Measurements from ENCODE around the gene SFXN2. TPM values are rescaled to one million over a fixed set of nuclear protein-coding genes. Genes with fewer than 3 reads are reported as not detected.
A peak's percentile ranks its signal among the peaks of the same experiment; 100 is the strongest.

Gene SFXN2
- total RNA-seq, 2 donors from 2014 or later: 30.5 to 32.9 TPM

- TF ChIP-seq CTCF (conservative IDR thresholded peaks at IDR 0.05): no peak
- no peak for DNase-seq
- Mint-ChIP-seq H3K27ac (peak overlapping the region; percentile 35), H3K4me3 (no peak overlapping the region), H3K9me3 (no peaks in the 10 kb centered on the region), H3K27me3 (ENCODE audit: insufficient read depth) (no peaks in the 10 kb centered on the region), H3K36me3 (ENCODE audit: low read depth) (peaks cover 20% of the 10 kb centered on the region), H3K4me1 (peaks cover 58% of the 10 kb centered on the region)
- peak overlapping the region; percentile 1 for H3K27ac ChIP-seq (ENCODE audit: low read depth, low read length)
- no peaks in the 10 kb centered on the region for H3K27me3 ChIP-seq (ENCODE audit: control insufficient read depth, insufficient read depth, low read length, poor library complexity, severe bottlenecking)
- no peak overlapping the region for H3K9ac ChIP-seq (ENCODE audit: extremely low read depth, low read length, poor library complexity, severe bottlenecking)
- H3K36me3 ChIP-seq (ENCODE audit: control insufficient read depth, insufficient read depth, low read length): peaks cover 5% of the 10 kb centered on the region
- H3K4me3 ChIP-seq (ENCODE audit: low read length): no peak overlapping the region
- peaks cover 19% of the 10 kb centered on the region for H3K4me1 ChIP-seq (ENCODE audit: control insufficient read depth, insufficient read depth, low read length)
- WGBS, 2 experiments (ENCODE audit: insufficient coverage in 1 of 2, insufficient read length in 1 of 2): 85 to 86% methylated on average over 6 to 9 of the region's 9 CpGs
- H3K9me3 ChIP-seq (ENCODE audit: control insufficient read depth, low read length): peaks cover under 1% of the 10 kb centered on the region
Observed at GRCh38 chr10:102676534-102677315, 37.7 kb upstream of the SFXN2 start.

- peaks cover 58% of the 10 kb centered on the region for H3K4me1 Mint-ChIP-seq
- DNase-seq: no peak
- peaks cover 19% of the 10 kb centered on the region for H3K4me1 ChIP-seq (ENCODE audit: control insufficient read depth, insufficient read depth, low read length)
- H3K27me3 ChIP-seq (ENCODE audit: control insufficient read depth, insufficient read depth, low read length, poor library complexity, severe bottlenecking): no peaks in the 10 kb centered on the region
- H3K27ac Mint-ChIP-seq: peak overlapping the region; percentile 35
- H3K9me3 Mint-ChIP-seq: no peaks in the 10 kb centered on the region
- H3K4me3 Mint-ChIP-seq: no peak overlapping the region
- 89 to 92% methylated on average over 7 to 9 of the region's 9 CpGs for WGBS, 2 experiments (ENCODE audit: insufficient coverage in 1 of 2, insufficient read length in 1 of 2)
- no peak overlapping the region for H3K9ac ChIP-seq (ENCODE audit: extremely low read depth, low read length, poor library complexity, severe bottlenecking)
- peaks cover 6% of the 10 kb centered on the region for H3K9me3 ChIP-seq (ENCODE audit: control insufficient read depth, low read length)
- H3K36me3 Mint-ChIP-seq (ENCODE audit: low read depth): peaks cover 28% of the 10 kb centered on the region
- H3K4me3 ChIP-seq (ENCODE audit: low read length): no peak overlapping the region
- no peak overlapping the region for H3K27ac ChIP-seq (ENCODE audit: low read depth, low read length)
- TF ChIP-seq CTCF (conservative IDR thresholded peaks at IDR 0.05): no peak
- H3K27me3 Mint-ChIP-seq (ENCODE audit: insufficient read depth): no peaks in the 10 kb centered on the region
- H3K36me3 ChIP-seq (ENCODE audit: control insufficient read depth, insufficient read depth, low read length): peaks cover 13% of the 10 kb centered on the region
Observed at GRCh38 chr10:102677331-102678067, 36.9 kb upstream of the SFXN2 start.

DNA sequence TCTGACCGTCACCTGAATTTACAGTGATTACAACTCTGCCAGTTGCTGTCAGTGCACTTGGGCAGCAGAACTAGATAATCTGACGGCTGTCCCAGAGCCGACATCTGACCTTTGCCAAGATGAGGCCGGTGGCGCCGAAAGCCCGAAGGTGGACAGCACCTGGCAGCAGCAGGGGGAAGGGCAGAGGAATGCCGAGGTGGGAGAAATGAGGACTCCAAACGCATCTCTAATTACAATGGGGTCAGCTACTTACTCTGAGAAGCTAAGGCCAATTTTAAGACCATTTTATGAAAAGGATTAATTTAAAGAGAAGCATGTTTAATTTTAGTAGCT is 36.4 kb upstream of the SFXN2 start:
- Mint-ChIP-seq H3K4me3 (no peak overlapping the region), H3K4me1 (peaks cover 58% of the 10 kb centered on the region), H3K36me3 (ENCODE audit: low read depth) (peaks cover 32% of the 10 kb centered on the region), H3K27ac (no peak overlapping the region), H3K9me3 (no peaks in the 10 kb centered on the region), H3K27me3 (ENCODE audit: insufficient read depth) (no peaks in the 10 kb centered on the region)
- Histone ChIP-seq H3K4me3 (ENCODE audit: low read length) (no peak overlapping the region), H3K27ac (ENCODE audit: low read depth, low read length) (no peak overlapping the region), H3K27me3 (ENCODE audit: control insufficient read depth, insufficient read depth, low read length, poor library complexity, severe bottlenecking) (no peaks in the 10 kb centered on the region), H3K9ac (ENCODE audit: extremely low read depth, low read length, poor library complexity, severe bottlenecking) (no peak overlapping the region), H3K9me3 (ENCODE audit: control insufficient read depth, low read length) (peaks cover 6% of the 10 kb centered on the region), H3K4me1 (ENCODE audit: control insufficient read depth, insufficient read depth, low read length) (peaks cover 19% of the 10 kb centered on the region), H3K36me3 (ENCODE audit: control insufficient read depth, insufficient read depth, low read length) (peaks cover 18% of the 10 kb centered on the region)
- no peak for TF ChIP-seq CTCF (conservative IDR thresholded peaks at IDR 0.05)
- 85 to 87% methylated on average over 4 to 9 of the region's 9 CpGs for WGBS, 2 experiments (ENCODE audit: insufficient coverage in 1 of 2, insufficient read length in 1 of 2)
- peak; percentile 44 for DNase-seq

Measured in endodermal cell (in vitro differentiated cells).